Lung (tissue), 12 donors: ENCODE results near the gene CEP131. TPM values are rescaled to one million over a fixed set of nuclear protein-coding genes. Genes with fewer than 3 reads are reported as not detected.

Source experiments
- ATAC-seq: fragments of 200-7000 bp; cut with Tn5 transposase; one replicate; pipeline ENCODE4 v1.9.1; 2020; ENCODE audit warnings: moderate number of reproducible peaks; ENCODE audit not compliant: insufficient read depth, low FRiP score
- DNase-seq, 3 donors: peaks; one replicate each; pipeline ENCODE4 v3.0.0-alpha.2; 2013 to 2017
- H3K27ac ChIP-seq, 2 donors: one replicate each; pipeline ENCODE4 v1.5.1; 2013; ENCODE audit warnings: mild to moderate bottlenecking in 2 of 2, moderate library complexity in 2 of 2, control low read depth in 1 of 2, inconsistent platforms in 1 of 2, low read depth in 1 of 2, low read length in 1 of 2
- H3K27me3 ChIP-seq, 3 donors: one replicate each; pipeline ENCODE4 v1.5.1; 2013; ENCODE audit warnings: low read length in 2 of 3; ENCODE audit not compliant: control insufficient read depth in 3 of 3, insufficient read depth in 3 of 3
- H3K36me3 ChIP-seq, 4 donors: one replicate each; pipeline ENCODE4 v1.5.1; 2013; ENCODE audit warnings: low read length in 4 of 4, mild to moderate bottlenecking in 1 of 4, moderate library complexity in 1 of 4; ENCODE audit not compliant: control insufficient read depth in 4 of 4, insufficient read depth in 4 of 4
- H3K4me1 ChIP-seq, 5 donors: one replicate each; pipeline ENCODE4 v1.5.1; 2013; ENCODE audit warnings: low read length in 5 of 5, mild to moderate bottlenecking in 2 of 5, moderate library complexity in 1 of 5; ENCODE audit not compliant: control insufficient read depth in 5 of 5, insufficient read depth in 5 of 5
- H3K4me3 ChIP-seq: one replicate; pipeline ENCODE4 v1.5.1; 2013; ENCODE audit warnings: mild to moderate bottlenecking, control low read depth, moderate library complexity
- H3K9ac ChIP-seq, 2 donors: one replicate each; pipeline ENCODE4 v1.5.1; 2013; ENCODE audit warnings: low read length in 2 of 2, control low read depth in 1 of 2; ENCODE audit not compliant: insufficient read depth in 1 of 2
- H3K9me3 ChIP-seq, 4 donors: one replicate each; pipeline ENCODE4 v1.5.1; 2013; ENCODE audit warnings: low read length in 3 of 4, mild to moderate bottlenecking in 1 of 4, moderate library complexity in 1 of 4; ENCODE audit not compliant: control insufficient read depth in 4 of 4, insufficient read depth in 3 of 4
- CTCF ChIP-seq: IDR thresholded peaks from 2 replicates; pipeline ENCODE4 v1.5.1; 2012; ENCODE audit warnings: mild to moderate bottlenecking; ENCODE audit errors: control extremely low read depth, extremely low read depth
- WGBS, 2 donors: extraction: QIAGEN DNeasy Blood & Tissue Kit; methylation state at CpG; one replicate each; pipeline ENCODE4 v1.1.7; 2013; 5-methylcytosine and 5-hydroxymethylcytosine counted together
- polyA plus RNA-seq, 2 donors: library from polyadenylated mRNA; stranded (reverse); fragments of 200-250 nt; gene quantifications; one replicate each; pipeline ENCODE4 v1.2.1, GENCODE V29; 2013
- total RNA-seq, 2 donors: library from RNA; depleted of rRNA in 1 of 2; stranded (reverse); fragments of >200 nt in 1 of 2; gene quantifications; one replicate each; pipeline ENCODE4 v1.2.1, GENCODE V29; 2014 to 2021
- donor health status: control.
- donor health status: control.
- donor health status: Bipolar disorder and iron deficiency.
- donor health status: healthy.
- donor health status: DM: yes; HTN: yes; CAD: no.

CEP131 gene
- total and polyA plus RNA-seq, 4 donors, result 7.0 to 14.5 (median 10.9) TPM

GRCh38 chr17:81160306-81160705 is 62.5 kb downstream of the CEP131 start:
- peak; percentile 24 for ATAC-seq
- Histone ChIP-seq H3K4me3 (peak overlapping the region; percentile 55), H3K9me3 (no peaks in the 10 kb centered on the region), H3K4me1 (peaks cover 0 to 13% (median 0%) of the 10 kb centered on the region in 5 donors), H3K36me3 (no peaks in the 10 kb centered on the region), H3K27ac (peak overlapping the region in 1 of 2 donors; percentile 8), H3K9ac (no peak overlapping the region), H3K27me3 (no peaks in the 10 kb centered on the region)
- DNase-seq, result peak in 1 of 3 donors; percentile 34
- 10 to 26% methylated on average over 25 to 28 of the region's 28 CpGs for WGBS, 2 donors
- TF ChIP-seq CTCF, result no peak

- H3K4me3 ChIP-seq, result peak overlapping the region; percentile 55
- H3K27ac ChIP-seq, result peak overlapping the region in 1 of 2 donors; percentile 68
- H3K27me3 ChIP-seq, result no peaks in the 10 kb centered on the region
- H3K36me3 ChIP-seq, result no peaks in the 10 kb centered on the region
- 43% methylated on average over 18 to 25 of the region's 25 CpGs for whole genome bisulfite sequencing, 2 donors
- no peak for TF ChIP-seq CTCF
- H3K9me3 ChIP-seq, result no peaks in the 10 kb centered on the region
- peak; percentile 12 for ATAC-seq
- no peak for DNase-seq
- no peak overlapping the region for H3K9ac ChIP-seq
- H3K4me1 ChIP-seq, result peaks cover 0 to 8% (median 0%) of the 10 kb centered on the region in 5 donors
These were observed 63.0 kb downstream of the CEP131 start for GRCh38 chr17:81159611-81160265.

GRCh38 chr17:81158688-81159590 is 63.8 kb downstream of the CEP131 start:
- Histone ChIP-seq H3K9ac (no peak overlapping the region), H3K4me1 (peaks cover 0 to 4% (median 0%) of the 10 kb centered on the region in 5 donors), H3K27ac (no peak overlapping the region), H3K4me3 (no peak overlapping the region), H3K9me3 (no peaks in the 10 kb centered on the region), H3K36me3 (no peaks in the 10 kb centered on the region), H3K27me3 (no peaks in the 10 kb centered on the region)
- no peak for TF ChIP-seq CTCF
- 90 to 91% methylated on average over 42 to 43 of the region's 43 CpGs for WGBS, 2 donors
- ATAC-seq, result no peak
- no peak for DNase-seq
